ENCODE measurements around the gene NMNAT1. TPM values are rescaled to one million over a fixed set of nuclear protein-coding genes. Genes with fewer than 3 reads are reported as not detected.
"Not testable (repeated sequence)": the region's sequence is repeated elsewhere in the genome, so short reads cannot be mapped to it uniquely, and the experiment has no call there.

The NMNAT1 gene
- total RNA-seq, 1 donor from 2014 or later, result 12.6 TPM

DNA sequence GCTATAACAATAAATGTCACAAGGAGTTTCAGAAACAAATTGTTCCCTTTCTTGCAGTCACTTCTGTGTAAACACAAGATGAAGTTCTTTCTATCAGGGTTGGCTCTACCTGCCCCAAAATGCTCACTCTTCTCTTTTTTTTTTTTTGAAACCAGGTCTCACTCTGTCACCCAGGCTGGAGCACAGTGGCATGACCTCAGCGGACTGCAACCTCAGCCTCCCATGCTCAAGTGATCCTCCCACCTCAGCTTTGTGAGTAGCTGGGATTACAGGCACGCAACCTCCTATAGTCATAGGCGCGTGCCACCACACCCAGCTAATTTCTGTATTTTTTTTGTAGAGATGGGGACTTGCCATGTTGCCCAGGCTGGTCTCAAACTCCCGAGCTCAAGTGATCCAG is 22.7 kb upstream of the NMNAT1 start:
- no peak for DNase-seq (ENCODE audit: low spot score)

DNA sequence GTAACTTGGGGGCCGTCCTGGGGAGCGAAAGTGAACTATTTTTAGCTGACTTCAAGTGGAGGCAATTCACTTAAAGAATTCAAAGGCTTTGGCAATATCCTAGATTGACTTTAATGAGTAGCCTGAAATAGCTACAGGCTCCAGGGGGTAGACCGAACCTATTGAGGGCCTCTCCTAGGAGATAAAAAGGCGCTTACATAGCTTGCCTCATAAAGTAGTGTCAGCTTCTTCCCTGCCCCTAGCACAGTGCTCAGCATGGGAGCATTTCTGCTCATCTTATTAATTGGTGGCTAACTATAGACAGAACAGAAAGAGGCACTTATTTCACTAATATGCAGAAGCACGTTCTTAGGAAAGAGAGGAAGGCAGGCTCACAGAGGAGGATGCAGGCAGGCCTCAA is 20.9 kb upstream of the NMNAT1 start:
- no peak for DNase-seq (ENCODE audit: low spot score)

GRCh38 chr1:9927259-9927658 is 16.0 kb upstream of the NMNAT1 start:
- no peak for DNase-seq (ENCODE audit: low spot score)

DNA sequence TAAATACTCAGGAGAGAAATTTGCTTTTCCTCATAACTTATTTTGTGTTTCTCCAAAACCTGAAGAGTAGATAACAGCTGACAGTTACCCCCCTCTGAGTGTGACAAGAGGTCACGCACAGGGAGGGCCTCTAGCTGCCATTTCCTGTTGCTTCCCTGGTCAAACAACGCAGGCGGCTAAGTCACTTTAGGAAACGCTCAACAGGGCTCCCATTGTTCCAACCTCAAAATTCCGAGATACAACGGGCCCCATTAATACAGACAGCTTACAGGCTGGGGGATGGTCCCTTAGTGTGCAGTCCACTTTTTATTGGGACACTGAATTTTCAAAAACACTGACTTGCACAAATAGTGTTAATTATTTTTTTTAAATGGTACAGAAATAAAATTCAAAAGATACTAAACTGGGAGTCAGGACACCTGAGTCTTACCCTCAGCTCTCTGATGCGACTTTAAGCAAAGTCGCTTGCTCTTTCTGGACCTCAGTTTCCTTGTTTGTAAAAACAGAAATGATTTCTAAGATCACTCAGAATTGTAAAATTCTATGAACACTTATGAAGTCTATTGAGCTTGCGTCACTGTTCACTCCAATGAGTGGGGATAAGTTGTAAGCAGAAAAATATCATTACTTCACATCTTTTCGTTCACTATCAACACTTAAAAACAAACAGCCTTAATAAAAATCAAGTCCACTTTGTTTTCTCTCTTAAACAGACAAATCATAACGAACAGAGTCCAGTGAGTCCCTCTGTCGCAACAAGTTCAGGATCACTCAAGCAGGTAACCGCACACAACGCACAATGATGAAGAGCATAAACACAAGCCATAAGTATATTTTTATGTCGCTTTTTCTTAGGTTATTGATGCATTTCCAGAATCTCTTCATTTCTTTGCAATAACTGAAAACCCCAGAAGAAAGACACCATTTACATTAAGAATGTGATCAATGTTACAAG is 13.6 kb upstream of the NMNAT1 start:
- DNase-seq (ENCODE audit: low spot score), result no peak

GRCh38 chr1:9942399-9942938 is 806 bp upstream of the NMNAT1 start:
- DNase-seq (ENCODE audit: low spot score), result no peak

GRCh38 chr1:9946315-9946714 is 3.0 kb downstream of the NMNAT1 start:
- no peak for DNase-seq (ENCODE audit: low spot score)

GRCh38 chr1:9957726-9958125 is 14.5 kb downstream of the NMNAT1 start:
- no peak for DNase-seq (ENCODE audit: low spot score)

GRCh38 chr1:9960011-9960410 is 16.7 kb downstream of the NMNAT1 start:
- no peak for DNase-seq (ENCODE audit: low spot score)

GRCh38 chr1:9960706-9961562 is 17.7 kb downstream of the NMNAT1 start:
- no peak for DNase-seq (ENCODE audit: low spot score)

DNA sequence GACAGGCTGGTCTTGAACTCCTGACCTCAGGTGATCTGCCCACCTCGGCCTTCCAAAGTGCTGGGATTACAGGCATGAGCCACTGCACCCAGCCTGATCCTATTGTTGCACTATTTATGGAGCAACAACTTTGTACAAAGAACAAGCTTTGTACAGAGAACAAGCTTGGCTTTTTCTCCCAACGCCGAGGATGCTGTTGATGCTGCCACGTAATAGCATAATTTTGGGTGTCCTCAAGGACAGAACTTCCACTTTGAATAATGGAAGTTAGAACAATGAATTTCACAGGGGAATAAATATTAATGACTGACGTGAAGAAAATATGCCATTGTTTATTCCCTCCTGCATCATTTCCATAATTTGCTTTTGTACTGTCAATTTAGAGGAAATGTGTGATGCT is 41.0 kb downstream of the NMNAT1 start:
- DNase-seq (ENCODE audit: low spot score), result no peak

DNA sequence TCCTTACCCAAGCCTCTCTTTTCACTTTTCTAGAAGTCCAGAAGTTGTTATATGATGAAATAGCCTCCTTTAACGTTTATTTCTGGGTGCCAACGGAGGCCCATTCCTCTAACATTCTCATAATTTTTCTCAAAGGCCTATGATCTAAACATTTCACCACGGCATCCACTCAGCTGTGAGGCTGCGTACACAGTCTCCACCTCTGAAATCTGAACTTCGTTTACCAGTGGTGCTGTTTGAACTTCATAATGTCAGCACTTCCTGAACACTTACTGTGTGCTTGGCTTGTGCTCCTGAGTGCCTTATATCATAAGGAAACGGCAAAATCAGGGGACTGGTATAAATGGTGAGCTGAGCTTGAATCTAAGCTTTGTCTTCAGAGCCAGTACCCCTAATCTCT is 41.7 kb downstream of the NMNAT1 start:
- no peak for DNase-seq (ENCODE audit: low spot score)

- DNase-seq (ENCODE audit: low spot score), result no peak
These were observed 46.5 kb downstream of the NMNAT1 start for GRCh38 chr1:9989773-9990172.

GRCh38 chr1:9990944-9991343 is 47.7 kb downstream of the NMNAT1 start:
- DNase-seq (ENCODE audit: low spot score), result no peak

GRCh38 chr1:9992910-9993309 is 49.6 kb downstream of the NMNAT1 start:
- DNase-seq (ENCODE audit: low spot score), result no peak

GRCh38 chr1:9993561-9994075 is 50.3 kb downstream of the NMNAT1 start:
- DNase-seq (ENCODE audit: low spot score), result no peak

GRCh38 chr1:9996624-9997582 is 53.6 kb downstream of the NMNAT1 start, which contains the start of gene RBP7:
TSS of gene RBP7 (plus strand) at chr1:9997228. CDS start at chr1:9997259, 31 bp downstream.
- no peak for DNase-seq (ENCODE audit: low spot score)

- no peak for DNase-seq (ENCODE audit: low spot score)
These were observed 57.9 kb downstream of the NMNAT1 start for GRCh38 chr1:10001016-10001665.

- DNase-seq (ENCODE audit: low spot score), result not testable (repeated sequence)
These were observed 62.0 kb downstream of the NMNAT1 start for GRCh38 chr1:10005248-10005647.

DNA sequence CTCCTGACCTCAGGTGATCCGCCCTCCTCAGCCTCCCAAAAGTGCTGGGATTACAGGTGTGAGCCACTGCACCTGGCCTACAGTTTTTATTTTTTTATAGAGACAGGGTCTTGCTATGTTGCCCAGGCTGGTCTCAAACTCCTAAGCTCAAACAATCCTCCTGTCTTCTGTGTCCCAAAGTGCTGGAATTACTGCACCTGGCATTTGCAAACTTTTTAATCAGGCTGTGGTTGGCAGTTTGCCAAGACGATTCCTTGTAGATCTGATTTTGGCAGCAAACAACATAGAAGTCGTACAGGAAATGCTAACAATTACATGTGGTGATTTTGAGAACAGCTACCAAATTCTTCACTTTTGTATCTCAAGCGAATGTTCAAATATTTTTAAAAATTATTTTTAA is 63.9 kb downstream of the NMNAT1 start:
- DNase-seq (ENCODE audit: low spot score), result no peak

DNA sequence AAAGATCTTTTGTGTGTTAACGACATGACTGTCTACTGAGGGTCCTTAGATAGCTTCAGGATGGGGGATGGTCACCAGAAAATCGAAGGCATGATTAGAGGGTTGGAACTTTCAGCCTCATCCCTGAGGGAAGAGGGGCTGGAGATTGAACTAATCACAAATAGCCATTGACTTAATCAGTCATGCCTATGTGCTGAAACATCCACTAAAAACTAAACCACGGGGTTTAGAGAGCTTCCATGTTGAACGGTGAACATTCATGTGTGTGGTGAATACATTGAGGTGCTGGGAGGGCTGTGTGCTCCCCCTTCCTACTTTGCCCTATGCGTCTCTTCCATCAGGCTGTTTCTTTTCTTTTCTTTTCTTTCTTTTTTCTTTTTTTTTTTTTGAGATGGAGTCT is 70.7 kb downstream of the NMNAT1 start:
- no peak for DNase-seq (ENCODE audit: low spot score)

All from ureter (tissue), 1 donor.